Measurements from ENCODE around the gene ST6GAL1. TPM values are rescaled to one million over a fixed set of nuclear protein-coding genes. Genes with fewer than 3 reads are reported as not detected.
A peak's percentile ranks its signal among the peaks of the same experiment; 100 is the strongest.

ST6GAL1 gene
- total and polyA plus RNA-seq, 10 of the 15 experiments (the other 5 are each of a cell fraction or from before 2014, with no cell fraction given): 74.2 to 248 (median 149) TPM

DNA sequence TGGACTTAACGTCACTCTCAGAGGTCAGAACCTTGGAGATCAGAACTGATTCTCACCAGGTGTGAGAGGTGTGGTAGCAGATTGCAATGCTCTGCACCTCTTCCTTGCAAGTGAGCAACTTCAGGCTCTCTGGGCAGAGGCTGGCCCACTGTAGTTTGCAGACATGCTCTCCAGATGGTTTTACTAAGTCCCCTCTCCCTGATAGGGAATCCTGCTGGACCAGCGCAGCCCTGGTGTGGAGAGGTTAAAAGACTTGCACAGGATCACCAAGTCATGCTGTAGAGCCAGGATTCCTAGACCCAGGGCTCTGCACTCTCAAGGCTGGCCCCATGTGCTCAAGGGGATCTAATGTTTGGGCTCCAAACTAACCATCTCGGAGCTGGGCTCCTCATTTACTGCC, 146.8 kb downstream of the ST6GAL1 start:
- TF ChIP-seq CHD1 (IDR thresholded peaks at IDR 0.05; ENCODE audit: low read depth, low read length) (no peak), POLR2AphosphoS5 (IDR thresholded peaks at IDR 0.05; ENCODE audit: low read length) (no peak), BMI1 (IDR thresholded peaks at IDR 0.05; ENCODE audit: borderline replicate concordance) (no peak), SREBF1 (IDR thresholded peaks at IDR 0.05; ENCODE audit: low read length) (no peak), NR2C2 (IDR thresholded peaks at IDR 0.05; ENCODE audit: borderline replicate concordance, control insufficient read depth, insufficient read length, low read depth) (no peak), KDM1A (IDR thresholded peaks at IDR 0.05; ENCODE audit: borderline replicate concordance) (no peak), GABPA (IDR thresholded peaks at IDR 0.05; ENCODE audit: low read depth) (no peak), SUPT20H (IDR thresholded peaks at IDR 0.05; ENCODE audit: borderline replicate concordance, control insufficient read depth, low read depth, low read length) (no peak), MYC (IDR thresholded peaks at IDR 0.05; ENCODE audit: insufficient read depth, insufficient read length, insufficient replicate concordance, low read length, severe bottlenecking) (no peak), FOXK2 (IDR thresholded peaks at IDR 0.05) (no peak), SMC3 (IDR thresholded peaks at IDR 0.05; ENCODE audit: borderline replicate concordance, low read length) (no peak), NR2C1 (IDR thresholded peaks at IDR 0.05) (no peak)
- TF ChIP-seq, protein P1, sequence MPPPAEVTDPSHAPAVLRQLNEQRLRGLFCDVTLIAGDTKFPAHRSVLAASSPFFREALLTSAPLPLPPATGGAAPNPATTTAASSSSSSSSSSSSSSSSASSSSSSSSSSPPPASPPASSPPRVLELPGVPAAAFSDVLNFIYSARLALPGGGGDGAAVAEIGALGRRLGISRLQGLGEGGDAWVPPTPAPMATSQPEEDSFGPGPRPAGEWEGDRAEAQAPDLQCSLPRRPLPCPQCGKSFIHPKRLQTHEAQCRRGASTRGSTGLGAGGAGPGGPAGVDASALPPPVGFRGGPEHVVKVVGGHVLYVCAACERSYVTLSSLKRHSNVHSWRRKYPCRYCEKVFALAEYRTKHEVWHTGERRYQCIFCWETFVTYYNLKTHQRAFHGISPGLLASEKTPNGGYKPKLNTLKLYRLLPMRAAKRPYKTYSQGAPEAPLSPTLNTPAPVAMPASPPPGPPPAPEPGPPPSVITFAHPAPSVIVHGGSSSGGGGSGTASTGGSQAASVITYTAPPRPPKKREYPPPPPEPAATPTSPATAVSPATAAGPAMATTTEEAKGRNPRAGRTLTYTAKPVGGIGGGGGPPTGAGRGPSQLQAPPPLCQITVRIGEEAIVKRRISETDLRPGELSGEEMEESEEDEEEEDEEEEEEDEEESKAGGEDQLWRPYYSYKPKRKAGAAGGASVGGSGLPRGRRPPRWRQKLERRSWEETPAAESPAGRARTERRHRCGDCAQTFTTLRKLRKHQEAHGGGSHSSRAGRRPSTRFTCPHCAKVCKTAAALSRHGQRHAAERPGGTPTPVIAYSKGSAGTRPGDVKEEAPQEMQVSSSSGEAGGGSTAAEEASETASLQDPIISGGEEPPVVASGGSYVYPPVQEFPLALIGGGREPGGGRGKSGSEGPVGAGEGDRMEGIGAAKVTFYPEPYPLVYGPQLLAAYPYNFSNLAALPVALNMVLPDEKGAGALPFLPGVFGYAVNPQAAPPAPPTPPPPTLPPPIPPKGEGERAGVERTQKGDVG (CRISPR knock-in tag; IDR thresholded peaks at IDR 0.05): no peak
- TF ChIP-seq, protein P2, sequence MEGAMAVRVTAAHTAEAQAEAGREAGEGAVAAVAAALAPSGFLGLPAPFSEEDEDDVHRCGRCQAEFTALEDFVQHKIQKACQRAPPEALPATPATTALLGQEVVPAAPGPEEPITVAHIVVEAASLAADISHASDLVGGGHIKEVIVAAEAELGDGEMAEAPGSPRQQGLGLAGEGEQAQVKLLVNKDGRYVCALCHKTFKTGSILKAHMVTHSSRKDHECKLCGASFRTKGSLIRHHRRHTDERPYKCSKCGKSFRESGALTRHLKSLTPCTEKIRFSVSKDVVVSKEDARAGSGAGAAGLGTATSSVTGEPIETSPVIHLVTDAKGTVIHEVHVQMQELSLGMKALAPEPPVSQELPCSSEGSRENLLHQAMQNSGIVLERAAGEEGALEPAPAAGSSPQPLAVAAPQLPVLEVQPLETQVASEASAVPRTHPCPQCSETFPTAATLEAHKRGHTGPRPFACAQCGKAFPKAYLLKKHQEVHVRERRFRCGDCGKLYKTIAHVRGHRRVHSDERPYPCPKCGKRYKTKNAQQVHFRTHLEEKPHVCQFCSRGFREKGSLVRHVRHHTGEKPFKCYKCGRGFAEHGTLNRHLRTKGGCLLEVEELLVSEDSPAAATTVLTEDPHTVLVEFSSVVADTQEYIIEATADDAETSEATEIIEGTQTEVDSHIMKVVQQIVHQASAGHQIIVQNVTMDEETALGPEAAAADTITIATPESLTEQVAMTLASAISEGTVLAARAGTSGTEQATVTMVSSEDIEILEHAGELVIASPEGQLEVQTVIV (IDR thresholded peaks at IDR 0.05; ENCODE audit: borderline replicate concordance, partially characterized antibody): no peak
- TF ChIP-seq, protein P3, sequence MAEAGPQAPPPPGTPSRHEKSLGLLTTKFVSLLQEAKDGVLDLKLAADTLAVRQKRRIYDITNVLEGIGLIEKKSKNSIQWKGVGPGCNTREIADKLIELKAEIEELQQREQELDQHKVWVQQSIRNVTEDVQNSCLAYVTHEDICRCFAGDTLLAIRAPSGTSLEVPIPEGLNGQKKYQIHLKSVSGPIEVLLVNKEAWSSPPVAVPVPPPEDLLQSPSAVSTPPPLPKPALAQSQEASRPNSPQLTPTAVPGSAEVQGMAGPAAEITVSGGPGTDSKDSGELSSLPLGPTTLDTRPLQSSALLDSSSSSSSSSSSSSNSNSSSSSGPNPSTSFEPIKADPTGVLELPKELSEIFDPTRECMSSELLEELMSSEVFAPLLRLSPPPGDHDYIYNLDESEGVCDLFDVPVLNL (IDR thresholded peaks at IDR 0.05; ENCODE audit: low read depth, low read length): no peak
- H2AFZ ChIP-seq (ENCODE audit: control insufficient read depth, low read depth, low read length): no peak overlapping the region
- peaks cover 34 to 48% of the 10 kb centered on the region in 2 experiments for H3K36me3 ChIP-seq (ENCODE audit: control insufficient read depth in 2 of 2, insufficient read depth in 2 of 2, low read length in 1 of 2)
- H3K79me2 ChIP-seq (ENCODE audit: control insufficient read depth, insufficient read depth, low read length): no peaks in the 10 kb centered on the region
- SMC1A ChIA-PET (ENCODE audit: uncharacterized antibody, unreplicated experiment): no interaction called here
- no peaks in the 10 kb centered on the region for H3K27me3 ChIP-seq (replicated peaks in 1 of 2; ENCODE audit: control insufficient read depth in 2 of 2, insufficient read depth in 2 of 2, low read length in 1 of 2)
- 0 out of 2 replicates have a peak, but pooled peaks cover 3% of the 10 kb centered on the region for H4K20me1 ChIP-seq (ENCODE audit: control insufficient read depth, insufficient read depth)
- intact Hi-C loops (cut with micrococcal nuclease; ENCODE audit: unreplicated experiment): no loop called here
- H3K9me3 ChIP-seq (replicated peaks; ENCODE audit: control insufficient read depth, insufficient read depth, low read length): no peaks in the 10 kb centered on the region; the same call in 2 of the 3 replicates
- FAIRE-seq: no peak
- H3K27ac ChIP-seq (ENCODE audit: control insufficient read depth, insufficient read depth): no peak overlapping the region
- BruUV-seq (replicated peaks): no TSS peak
- in situ Hi-C loops (cut with MboI): no loop called here
- 96% methylated on average over 3 of the region's 3 CpGs for WGBS (ENCODE audit: insufficient coverage, insufficient replicate concordance, low lambda C conversion rate, missing lambda C conversion rate)
- H3K4me3 ChIP-seq: no peak overlapping the region
- CTCF ChIA-PET: interaction anchor here (0.6 to 1.9 kb wide), 2 partner anchors 35 to 227 kb away, joined by 4 to 5 read pairs; no protein-coding TSS in a partner anchor
- H3K4me1 ChIP-seq (ENCODE audit: control insufficient read depth, insufficient read depth, low read length): no peaks in the 10 kb centered on the region
- peak; percentile 6 for ATAC-seq
- H3K9ac ChIP-seq (ENCODE audit: control insufficient read depth, insufficient read depth, low read length): no peak overlapping the region
- POLR2A ChIA-PET: interaction anchor here (0.6 kb wide), 1 partner anchor 254 kb away, joined by 3 read pairs; no protein-coding TSS in a partner anchor
- no peak for DNase-seq (ENCODE audit: low read depth, low spot score)
- no peak overlapping the region for H3K4me2 ChIP-seq (ENCODE audit: control insufficient read depth, insufficient read depth)
- RAD21 ChIA-PET (ENCODE audit: unreplicated experiment): no interaction called here

Measured in GM12878 (cell line).